ENCODE results near the gene KMT5C. TPM values are rescaled to one million over a fixed set of nuclear protein-coding genes. Genes with fewer than 3 reads are reported as not detected.
A peak's percentile ranks its signal among the peaks of the same experiment; 100 is the strongest.

Gene KMT5C
- total RNA-seq, 1 donor from 2014 or later, result 54.0 TPM

DNA sequence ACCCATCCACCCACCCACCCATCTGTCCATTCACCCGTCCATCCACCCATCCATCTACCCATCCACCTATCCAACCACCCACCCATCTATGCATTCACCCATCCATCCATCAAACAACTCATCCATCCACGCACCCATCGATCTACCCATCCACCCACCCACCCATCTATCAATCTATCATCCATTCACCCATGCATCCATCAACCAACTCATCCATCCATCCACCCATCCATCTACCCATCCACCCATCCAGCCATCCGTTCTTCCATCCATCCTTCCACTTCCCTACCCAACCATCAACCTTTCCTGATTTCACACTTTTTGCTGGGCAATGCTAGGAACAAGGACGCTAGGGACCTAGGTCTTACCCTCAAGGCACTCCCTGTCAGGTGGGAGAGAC, 42.3 kb downstream of the KMT5C start:
- H3K4me3 Mint-ChIP-seq, result peak overlapping the region; percentile 71
- no peaks in the 10 kb centered on the region for H3K9me3 Mint-ChIP-seq

GRCh38 chr19:55382522-55383054, 42.9 kb downstream of the KMT5C start:
- TF ChIP-seq, protein P1, sequence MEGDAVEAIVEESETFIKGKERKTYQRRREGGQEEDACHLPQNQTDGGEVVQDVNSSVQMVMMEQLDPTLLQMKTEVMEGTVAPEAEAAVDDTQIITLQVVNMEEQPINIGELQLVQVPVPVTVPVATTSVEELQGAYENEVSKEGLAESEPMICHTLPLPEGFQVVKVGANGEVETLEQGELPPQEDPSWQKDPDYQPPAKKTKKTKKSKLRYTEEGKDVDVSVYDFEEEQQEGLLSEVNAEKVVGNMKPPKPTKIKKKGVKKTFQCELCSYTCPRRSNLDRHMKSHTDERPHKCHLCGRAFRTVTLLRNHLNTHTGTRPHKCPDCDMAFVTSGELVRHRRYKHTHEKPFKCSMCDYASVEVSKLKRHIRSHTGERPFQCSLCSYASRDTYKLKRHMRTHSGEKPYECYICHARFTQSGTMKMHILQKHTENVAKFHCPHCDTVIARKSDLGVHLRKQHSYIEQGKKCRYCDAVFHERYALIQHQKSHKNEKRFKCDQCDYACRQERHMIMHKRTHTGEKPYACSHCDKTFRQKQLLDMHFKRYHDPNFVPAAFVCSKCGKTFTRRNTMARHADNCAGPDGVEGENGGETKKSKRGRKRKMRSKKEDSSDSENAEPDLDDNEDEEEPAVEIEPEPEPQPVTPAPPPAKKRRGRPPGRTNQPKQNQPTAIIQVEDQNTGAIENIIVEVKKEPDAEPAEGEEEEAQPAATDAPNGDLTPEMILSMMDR (IDR thresholded peaks at IDR 0.05; ENCODE audit: unreplicated experiment), result no peak
- H3K27ac Mint-ChIP-seq, result no peak overlapping the region
- peaks cover 36% of the 10 kb centered on the region for H3K4me1 Mint-ChIP-seq
- no peaks in the 10 kb centered on the region for H3K9me3 Mint-ChIP-seq
- no peak for DNase-seq (ENCODE audit: low spot score in 2 of 2, unreplicated experiment in 2 of 2)
- peaks cover 10% of the 10 kb centered on the region for H3K27me3 Mint-ChIP-seq (ENCODE audit: low read depth)
- H3K36me3 Mint-ChIP-seq, result peaks cover 8% of the 10 kb centered on the region
- peak overlapping the region; percentile 71 for H3K4me3 Mint-ChIP-seq

More for the DNA sequence above, 42.3 kb downstream of the KMT5C start:
- Mint-ChIP-seq H3K27ac (no peak overlapping the region), H3K36me3 (peaks cover 6% of the 10 kb centered on the region), H3K27me3 (ENCODE audit: low read depth) (peaks cover 13% of the 10 kb centered on the region), H3K4me1 (peaks cover 33% of the 10 kb centered on the region)
- no peak for DNase-seq (ENCODE audit: low spot score in 2 of 2, unreplicated experiment in 2 of 2)
- TF ChIP-seq, protein P1 (IDR thresholded peaks at IDR 0.05; ENCODE audit: unreplicated experiment), result no peak

- DNase-seq (ENCODE audit: low spot score in 2 of 2, unreplicated experiment in 2 of 2), result peak in 1 of 2 experiments; percentile 70
- H3K36me3 Mint-ChIP-seq, result peaks cover 10% of the 10 kb centered on the region
- no peaks in the 10 kb centered on the region for H3K9me3 Mint-ChIP-seq
- H3K27ac Mint-ChIP-seq, result peak overlapping the region; percentile 79
- peaks cover 3% of the 10 kb centered on the region for H3K27me3 Mint-ChIP-seq (ENCODE audit: low read depth)
- H3K4me3 Mint-ChIP-seq, result peak overlapping the region; percentile 71
- TF ChIP-seq, protein P1 (IDR thresholded peaks at IDR 0.05; ENCODE audit: unreplicated experiment), result no peak
- peaks cover 42% of the 10 kb centered on the region for H3K4me1 Mint-ChIP-seq
Observed at GRCh38 chr19:55383279-55384130, 43.8 kb downstream of the KMT5C start.

- no peak for DNase-seq (ENCODE audit: low spot score in 2 of 2, unreplicated experiment in 2 of 2)
- Mint-ChIP-seq H3K36me3 (peaks cover 12% of the 10 kb centered on the region), H3K4me1 (peaks cover 46% of the 10 kb centered on the region), H3K27ac (peak within 1 kb of the TSS; percentile 97), H3K9me3 (no peaks in the 10 kb centered on the region), H3K4me3 (peak within 1 kb of the TSS; percentile 99), H3K27me3 (ENCODE audit: low read depth) (no peaks in the 10 kb centered on the region)
- TF ChIP-seq, protein P1 (IDR thresholded peaks at IDR 0.05; ENCODE audit: unreplicated experiment), result no peak
Observed at GRCh38 chr19:55384131-55384919, 44.6 kb downstream of the KMT5C start, which contains the start of gene TMEM238. TMEM238 (minus strand) TSS chr19:55384292; CDS start chr19:55384259, 33 bp downstream.

DNA sequence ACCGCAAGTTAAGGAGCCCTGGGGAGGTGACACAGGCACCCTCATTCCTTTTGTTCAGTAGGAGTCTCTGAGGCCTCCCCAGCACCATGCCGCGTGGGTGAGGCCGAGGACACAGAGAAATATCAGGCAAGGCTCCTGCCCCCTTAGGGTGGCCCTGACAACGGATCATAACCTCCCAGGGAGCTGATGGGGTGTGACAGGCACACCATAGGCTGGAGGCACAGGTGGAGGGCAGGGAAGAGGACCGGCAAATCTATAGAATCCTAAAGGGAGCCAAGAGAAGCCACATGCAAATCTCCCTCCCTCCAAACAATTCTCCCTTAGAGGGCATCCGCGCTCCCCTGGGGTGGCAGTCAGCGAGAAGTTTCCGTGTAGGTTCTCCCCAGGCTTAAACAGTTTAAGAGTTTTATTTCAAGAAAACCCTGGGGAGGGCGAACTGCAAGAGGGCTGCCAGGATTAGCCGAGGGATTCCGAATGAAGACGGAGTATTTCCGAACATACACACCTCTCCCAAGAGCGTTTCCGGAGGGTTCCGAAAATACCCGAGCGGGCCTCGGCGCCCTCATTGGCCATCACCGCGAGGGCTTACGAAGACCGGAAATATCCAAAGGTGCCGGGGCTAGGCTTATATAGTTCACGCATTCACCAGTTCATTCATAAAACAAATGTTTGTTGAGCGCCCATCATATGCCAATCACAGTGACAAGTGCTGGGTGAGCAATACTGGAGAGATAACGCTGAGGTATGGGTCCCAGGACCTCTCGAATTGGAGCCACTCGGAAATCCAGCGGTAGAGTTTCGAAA, 45.4 kb downstream of the KMT5C start:
- peaks cover 16% of the 10 kb centered on the region for H3K36me3 Mint-ChIP-seq
- TF ChIP-seq, protein P1 (IDR thresholded peaks at IDR 0.05; ENCODE audit: unreplicated experiment), result no peak
- no peaks in the 10 kb centered on the region for H3K27me3 Mint-ChIP-seq (ENCODE audit: low read depth)
- peak; percentile 88 to 96 for DNase-seq (ENCODE audit: low spot score in 2 of 2, unreplicated experiment in 2 of 2)
- H3K4me1 Mint-ChIP-seq, result peaks cover 51% of the 10 kb centered on the region
- H3K9me3 Mint-ChIP-seq, result no peaks in the 10 kb centered on the region
- H3K27ac Mint-ChIP-seq, result peak overlapping the region; percentile 97
- peak overlapping the region; percentile 99 for H3K4me3 Mint-ChIP-seq
